Fibroblast of skin of back (primary cell): ENCODE measurements around the gene POLRMT.

Source experiments
- DNase-seq: peaks from one replicate; pipeline ENCODE4 v3.0.0-alpha.2; 2013

POLRMT gene

DNA sequence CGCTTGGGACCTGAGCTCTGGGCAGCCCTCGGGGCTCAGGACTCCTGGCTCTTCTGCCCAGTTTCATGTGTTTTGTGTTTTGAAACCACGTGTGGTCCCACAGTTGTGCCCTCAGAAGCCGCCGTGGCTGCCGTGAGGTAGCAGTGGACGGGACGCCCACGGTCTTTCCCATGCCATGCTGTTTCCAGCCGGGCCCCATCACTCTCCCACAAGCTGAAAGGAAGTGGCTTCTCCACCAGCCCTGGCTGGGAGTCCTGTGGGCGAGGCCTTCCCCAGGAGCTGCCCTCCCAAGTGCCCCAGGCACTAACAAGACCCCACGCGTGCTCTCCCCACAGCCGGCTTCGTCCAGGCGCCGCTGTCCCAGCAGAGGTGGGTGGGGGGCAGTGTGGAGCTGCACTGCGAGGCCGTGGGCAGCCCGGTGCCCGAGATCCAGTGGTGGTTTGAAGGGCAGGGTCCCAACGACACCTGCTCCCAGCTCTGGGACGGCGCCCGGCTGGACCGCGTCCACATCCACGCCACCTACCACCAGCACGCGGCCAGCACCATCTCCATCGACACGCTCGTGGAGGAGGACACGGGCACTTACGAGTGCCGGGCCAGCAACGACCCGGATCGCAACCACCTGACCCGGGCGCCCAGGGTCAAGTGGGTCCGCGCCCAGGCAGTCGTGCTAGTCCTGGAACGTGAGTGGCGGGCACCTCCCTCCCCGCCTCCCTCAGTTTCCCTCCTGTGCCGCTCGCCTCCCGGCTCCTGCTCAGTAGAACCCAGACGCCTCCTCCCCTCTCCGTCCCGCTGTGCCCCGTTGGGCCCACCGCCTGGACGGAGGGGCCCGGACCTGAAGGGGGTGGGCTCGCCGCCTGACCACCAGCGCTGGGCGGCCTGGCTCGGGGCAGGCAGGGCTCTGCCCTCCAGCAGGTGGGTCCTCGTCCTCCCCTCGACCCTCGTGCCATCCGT lies 55.6 kb downstream of the POLRMT start:
- no peak for DNase-seq

DNA sequence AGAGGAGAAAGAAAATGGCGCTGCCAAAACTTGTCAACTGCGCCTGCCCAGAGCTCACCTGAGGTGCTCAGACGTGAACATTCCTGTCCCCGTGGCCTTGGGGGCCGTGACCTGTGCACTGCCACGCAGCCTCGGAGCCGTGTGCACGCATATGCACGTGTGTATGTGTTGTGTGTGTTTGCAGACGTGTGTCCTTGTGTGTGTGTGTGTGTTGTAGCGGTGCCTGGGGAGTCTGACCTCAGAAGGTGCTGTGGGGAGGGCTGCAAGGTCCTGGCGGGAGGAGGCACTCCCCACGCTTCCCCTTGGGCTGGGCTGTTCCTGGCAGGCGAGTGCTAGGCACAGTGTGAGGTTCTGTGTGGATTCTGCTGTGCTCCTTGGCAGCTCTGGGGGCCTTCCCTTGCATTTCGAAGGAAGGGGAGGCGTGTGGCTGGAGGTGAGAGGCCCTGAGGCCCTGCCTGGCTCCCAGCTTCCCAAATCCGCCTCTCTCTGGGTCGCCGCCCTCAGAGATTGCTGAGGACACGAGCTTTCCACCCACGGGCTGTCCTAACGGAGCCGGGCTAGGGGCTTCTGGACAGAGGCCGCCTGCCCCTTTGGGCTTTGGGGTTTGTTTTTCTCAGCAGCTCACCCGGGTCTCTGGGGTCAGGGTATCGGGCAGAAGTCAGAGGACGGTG lies 56.4 kb downstream of the POLRMT start:
- DNase-seq: no peak

DNA sequence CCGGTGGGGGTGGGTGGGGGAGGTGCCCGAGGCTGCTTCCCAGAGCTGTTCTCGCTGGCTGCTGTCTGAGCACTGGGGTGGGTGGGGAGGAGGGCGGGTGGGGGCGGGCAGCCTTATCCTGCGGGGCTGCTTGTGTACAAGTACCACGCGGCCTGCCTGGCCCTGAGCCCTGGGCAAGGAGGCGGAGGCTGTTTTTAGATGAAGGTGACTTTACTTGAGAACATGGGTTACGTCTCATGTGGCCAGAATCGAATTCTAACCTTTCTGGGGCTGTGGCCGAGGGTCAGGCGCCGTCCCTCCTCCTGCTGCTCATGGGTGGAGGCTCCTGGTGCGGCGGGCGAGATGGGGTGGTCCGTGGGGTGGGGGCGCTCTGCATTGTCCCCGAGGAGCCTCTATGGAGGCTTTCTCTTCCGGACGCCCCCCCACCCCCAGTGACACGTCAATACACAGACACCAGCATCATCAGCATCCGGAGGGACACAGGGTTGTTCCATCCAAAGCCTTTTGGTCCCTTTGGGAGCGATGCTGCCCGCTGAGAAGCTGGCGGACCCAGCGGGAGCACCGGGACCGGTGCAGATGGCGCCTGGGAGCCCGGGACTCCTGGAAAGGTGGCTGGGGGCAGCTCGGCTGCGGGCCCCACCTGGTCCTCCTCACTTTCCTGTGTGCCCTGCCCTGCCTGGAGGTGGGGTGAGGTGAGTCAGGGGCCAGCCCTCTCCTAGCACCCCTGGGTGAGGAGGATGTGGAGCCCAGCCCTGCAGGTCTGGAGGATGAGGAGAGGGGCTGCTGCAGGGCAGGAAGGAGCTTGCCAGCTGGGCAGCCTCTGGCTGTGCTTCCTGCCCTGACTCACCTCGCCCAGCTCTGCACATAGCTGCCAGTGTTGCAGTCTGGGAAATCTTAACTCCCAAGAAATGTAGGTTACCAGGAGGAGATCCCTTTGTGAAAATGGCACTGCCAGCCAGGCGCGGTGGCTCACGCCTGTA lies 57.5 kb downstream of the POLRMT start:
- peak; percentile 56 for DNase-seq

DNA sequence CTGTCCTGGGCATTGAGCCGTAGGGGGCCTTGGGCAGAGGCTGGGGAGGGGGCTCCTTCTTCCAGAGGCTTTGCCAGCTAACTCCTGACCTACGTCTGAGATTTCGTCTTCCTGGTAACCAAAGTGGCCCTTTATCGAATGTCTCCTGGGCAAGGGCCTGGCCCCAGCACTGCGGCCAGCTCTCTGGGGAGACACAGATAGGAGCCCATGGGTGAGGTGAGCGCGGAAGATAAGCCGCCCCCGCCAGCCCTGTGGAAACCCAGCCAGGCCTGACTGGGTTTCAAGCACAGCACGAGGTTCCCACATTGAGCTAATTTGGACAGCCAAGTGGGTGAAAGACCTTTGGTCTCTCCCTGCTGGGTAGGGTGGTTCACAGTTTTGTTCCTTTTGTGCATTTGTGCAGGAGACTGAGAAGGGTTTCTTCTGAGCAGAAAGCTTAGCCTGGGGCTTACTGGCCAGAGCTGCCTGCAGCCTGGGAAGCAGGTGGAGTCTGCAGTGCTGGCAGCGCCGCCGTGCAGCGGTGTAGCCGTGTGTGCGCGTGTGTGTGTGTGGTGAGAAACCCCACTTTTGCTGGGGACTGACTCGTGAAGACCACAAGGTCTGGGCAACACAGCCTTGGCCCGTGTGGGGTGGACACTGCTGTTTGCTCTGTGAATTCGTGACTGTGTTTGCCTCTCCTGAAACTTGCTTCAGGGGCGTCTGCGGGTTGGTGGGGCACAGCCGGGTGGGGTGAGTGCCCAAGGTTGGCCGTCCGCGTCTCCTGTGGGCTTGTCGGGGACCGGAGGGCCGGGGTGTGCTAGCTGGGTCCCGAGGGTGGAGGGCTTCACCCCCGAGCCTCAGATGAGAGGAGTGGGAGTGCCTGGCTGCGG lies 58.4 kb downstream of the POLRMT start:
- DNase-seq: no peak

DNA sequence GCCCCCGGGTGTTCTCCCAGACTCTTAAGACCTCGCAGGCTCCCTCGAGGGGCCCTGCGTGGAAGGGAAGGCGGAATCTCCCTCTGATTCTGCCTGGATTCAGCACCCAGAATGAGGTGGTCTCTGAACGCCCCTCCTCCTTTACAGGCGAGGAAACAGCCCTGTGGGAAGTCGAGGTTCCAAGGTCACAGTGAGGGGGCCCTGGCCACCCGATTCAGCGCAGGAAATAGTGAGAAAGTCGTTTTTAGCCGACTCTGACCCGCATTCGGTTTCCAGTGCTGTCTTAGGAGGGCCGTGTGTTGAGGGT lies 59.9 kb downstream of the POLRMT start:
- no peak for DNase-seq

DNA sequence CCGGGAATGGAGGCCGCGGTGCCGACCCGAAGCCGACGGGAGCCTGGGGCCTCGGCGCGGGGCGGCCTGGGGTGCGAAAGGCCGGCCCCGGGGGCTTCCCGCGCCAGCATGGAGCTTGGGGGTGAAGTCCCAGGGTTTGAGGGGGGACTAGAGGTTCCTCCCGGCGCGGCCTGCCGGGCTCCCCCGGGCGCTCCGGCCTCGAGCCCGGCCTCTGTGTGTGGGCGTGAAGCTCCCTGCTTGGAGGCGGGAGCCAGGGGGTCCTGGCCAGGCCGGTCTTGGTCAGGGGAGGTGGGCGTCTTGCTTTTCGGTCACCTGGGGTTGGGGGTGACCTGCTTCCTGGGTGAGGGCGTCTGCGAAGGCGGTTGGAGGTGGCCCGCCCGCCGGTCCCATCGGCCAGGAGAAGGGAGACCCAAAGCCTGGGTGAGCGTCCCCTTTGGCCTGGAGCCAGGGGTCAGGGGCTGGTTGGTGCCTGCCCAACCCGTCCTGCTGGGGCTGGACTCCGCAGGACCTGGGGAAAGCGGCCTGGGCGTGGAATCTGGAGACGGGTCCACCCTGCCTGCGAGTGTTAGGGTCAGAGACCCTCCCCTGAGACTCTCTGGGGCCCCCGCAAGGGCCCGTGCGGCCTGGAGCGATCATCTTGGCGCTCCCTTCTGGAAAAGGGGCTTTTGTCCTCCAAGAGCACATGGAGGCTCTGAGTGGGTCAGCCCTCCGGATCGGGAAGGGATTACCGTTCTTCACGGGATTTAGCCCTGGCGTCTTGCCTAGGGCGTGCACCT lies 60.4 kb downstream of the POLRMT start:
- peak; percentile 50 for DNase-seq

DNA sequence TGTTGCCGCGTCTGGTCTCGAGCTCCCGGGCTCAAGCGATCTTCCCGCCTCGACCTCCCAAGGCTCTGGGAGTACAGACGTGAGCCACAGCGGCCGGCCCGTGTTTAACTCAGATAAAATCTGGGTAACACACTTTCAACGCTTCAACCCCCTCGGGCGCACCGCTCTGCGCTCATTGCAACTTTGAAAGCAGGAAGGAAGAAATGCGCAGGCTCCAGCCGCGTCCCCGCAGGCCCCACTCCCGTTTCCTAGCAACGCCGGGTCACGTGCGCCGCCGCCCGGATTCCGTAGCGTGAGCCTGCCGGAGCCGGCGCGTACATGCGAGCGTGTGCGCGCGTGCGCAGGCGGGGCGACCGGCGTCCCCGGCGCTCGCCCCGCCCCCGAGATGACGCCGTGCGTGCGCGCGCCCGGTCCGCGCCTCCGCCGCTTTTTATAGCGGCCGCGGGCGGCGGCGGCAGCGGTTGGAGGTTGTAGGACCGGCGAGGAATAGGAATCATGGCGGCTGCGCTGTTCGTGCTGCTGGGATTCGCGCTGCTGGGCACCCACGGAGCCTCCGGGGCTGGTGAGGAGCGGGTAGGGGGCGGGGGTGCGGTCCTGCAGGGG lies 61.1 kb downstream of the POLRMT start, which contains the start of gene BSG:
TSS of gene BSG (plus strand) at position 457 of the 603 bp plus-strand sequence. CDS start at position 496, 39 bp downstream.
- DNase-seq: peak; percentile 97

DNA sequence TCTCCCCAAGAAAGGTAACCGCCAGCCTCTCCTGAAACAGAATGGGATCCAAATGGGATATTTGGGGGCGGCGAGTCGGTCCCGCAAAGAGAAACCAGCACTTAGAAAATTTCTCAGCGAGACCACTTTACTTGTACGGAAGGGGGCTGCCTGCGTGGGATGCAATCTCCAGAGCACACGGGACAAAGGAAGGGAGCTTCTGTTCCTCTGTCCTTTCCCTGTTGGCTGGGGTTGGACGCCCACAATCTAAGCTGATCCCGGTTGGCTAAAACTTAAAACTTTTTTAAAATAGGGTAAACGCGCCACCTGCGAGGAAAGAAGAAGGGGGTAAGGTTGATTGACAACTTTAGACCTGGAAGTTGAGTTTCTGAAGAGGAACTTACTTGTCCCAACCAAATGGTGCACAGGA lies 61.8 kb downstream of the POLRMT start:
- no peak for DNase-seq

DNA sequence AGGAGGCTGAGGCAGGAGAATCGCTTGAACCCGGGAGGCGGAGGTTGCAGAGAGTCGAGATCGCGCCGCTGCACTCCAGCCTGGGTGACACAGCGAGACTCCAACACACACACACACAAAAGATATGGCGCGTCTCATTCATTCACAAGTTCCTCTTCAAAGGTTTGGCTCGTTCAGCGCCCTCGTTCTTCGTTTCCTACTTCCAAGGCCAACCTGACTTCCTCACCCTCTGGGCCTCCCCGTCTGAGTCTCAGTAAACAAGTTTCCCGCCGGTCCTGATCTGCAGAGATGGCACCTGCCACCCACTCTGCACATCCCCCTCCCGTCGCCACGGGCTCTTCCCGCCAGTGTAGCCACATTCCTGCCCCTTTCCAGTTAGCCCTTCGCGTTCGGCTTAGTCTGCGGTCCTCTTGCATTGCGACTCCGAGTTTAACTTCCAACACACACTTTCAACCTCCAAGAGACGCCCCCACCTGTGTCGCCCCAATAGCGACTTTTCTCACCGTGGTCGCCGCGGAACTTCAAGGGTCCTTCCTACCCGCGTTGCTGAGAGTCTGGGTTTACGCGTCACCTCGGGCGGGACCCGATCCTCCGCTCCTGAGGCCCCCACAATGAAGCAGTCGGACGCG lies 62.3 kb downstream of the POLRMT start:
- no peak for DNase-seq

DNA sequence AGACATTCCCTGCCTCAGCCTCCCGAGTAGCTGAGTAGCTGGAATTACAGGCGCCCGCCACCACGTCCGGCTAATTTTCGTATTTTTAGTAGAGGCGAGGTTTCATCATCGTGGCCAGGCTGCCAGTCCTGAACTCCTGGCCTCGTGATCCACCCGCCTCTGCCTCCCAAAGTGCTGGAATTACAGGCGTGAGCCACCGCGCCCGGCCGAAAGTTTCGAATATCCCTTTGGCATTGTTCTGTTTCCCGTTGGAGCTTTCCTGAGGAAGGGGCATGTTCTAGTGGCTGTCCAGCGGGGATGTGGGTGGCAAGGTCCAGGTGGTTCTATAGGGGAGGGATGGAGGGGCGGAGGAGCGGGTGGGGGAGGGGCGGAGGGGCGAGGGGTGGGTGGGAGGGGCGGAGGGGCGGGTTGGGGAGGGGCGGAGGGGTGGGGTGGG lies 63.1 kb downstream of the POLRMT start:
- no peak for DNase-seq

DNA sequence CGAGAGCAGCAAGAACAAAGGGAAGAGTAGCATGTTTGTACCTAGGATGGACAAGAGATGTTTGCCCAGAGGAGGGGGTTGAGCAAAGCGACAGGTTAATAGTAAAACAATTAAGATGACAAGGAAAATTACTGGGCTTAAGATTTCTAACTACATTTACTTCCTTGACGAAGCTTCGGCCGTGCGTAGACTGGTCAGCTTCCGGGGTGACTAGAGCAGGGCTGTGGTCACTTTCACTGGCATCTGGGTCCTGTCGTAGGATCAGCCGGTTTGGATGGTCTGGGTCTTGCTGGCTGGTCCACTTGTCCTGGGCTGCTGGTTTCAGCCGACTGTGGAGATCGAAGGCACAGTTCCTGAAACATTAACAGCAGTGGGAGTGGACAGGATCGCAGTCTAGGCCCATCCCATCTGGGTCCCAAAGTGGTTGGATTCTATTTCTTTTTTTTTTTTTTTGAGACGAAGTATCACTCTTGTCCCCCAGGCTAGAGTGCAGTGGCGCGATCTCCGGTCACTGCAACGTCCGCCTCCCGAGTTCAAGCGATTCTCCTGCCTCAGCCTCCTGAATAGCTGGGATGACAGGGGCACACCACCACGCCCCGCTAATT lies 65.9 kb downstream of the POLRMT start:
- no peak for DNase-seq
